ENCODE measurements around the gene FBXO2.

Gene FBXO2

DNA sequence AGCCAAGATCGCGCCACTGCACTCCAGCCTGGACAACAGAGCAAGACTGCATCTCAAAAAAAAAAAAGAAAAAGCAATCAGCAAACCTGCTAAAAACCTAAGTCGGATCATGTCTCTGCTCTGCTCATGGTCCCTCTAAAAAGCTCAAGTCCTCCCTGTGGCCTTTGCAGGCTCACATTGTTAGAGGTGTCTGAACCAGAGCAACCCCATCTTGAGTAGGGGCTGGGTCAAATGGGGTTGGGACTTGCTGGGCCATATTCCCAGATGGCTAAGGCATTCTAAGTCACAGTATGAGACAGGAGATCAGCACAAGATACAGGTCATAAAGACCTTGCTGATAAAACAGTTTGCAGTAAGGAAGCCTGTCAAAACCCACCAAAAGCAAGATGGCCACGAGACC, 34.3 kb upstream of the FBXO2 start:
- ATAC-seq (ENCODE audit: low read depth): no peak
- Histone ChIP-seq H3K9me3 (ENCODE audit: severe bottlenecking) (no peaks in the 10 kb centered on the region), H3K27me3 (ENCODE audit: insufficient read depth, poor library complexity, severe bottlenecking) (peaks cover 29% of the 10 kb centered on the region), H3K27ac (ENCODE audit: poor library complexity, severe bottlenecking) (no peak overlapping the region), H3K4me1 (ENCODE audit: insufficient read depth, poor library complexity, severe bottlenecking) (peaks cover 6% of the 10 kb centered on the region), H3K4me3 (ENCODE audit: severe bottlenecking) (no peak overlapping the region), H3K36me3 (ENCODE audit: low read depth) (no peaks in the 10 kb centered on the region)
- TF ChIP-seq, protein P1, sequence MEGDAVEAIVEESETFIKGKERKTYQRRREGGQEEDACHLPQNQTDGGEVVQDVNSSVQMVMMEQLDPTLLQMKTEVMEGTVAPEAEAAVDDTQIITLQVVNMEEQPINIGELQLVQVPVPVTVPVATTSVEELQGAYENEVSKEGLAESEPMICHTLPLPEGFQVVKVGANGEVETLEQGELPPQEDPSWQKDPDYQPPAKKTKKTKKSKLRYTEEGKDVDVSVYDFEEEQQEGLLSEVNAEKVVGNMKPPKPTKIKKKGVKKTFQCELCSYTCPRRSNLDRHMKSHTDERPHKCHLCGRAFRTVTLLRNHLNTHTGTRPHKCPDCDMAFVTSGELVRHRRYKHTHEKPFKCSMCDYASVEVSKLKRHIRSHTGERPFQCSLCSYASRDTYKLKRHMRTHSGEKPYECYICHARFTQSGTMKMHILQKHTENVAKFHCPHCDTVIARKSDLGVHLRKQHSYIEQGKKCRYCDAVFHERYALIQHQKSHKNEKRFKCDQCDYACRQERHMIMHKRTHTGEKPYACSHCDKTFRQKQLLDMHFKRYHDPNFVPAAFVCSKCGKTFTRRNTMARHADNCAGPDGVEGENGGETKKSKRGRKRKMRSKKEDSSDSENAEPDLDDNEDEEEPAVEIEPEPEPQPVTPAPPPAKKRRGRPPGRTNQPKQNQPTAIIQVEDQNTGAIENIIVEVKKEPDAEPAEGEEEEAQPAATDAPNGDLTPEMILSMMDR (IDR thresholded peaks at IDR 0.05; ENCODE audit: poor library complexity, severe bottlenecking): no peak
- no peak for DNase-seq (ENCODE audit: low spot score)

DNA sequence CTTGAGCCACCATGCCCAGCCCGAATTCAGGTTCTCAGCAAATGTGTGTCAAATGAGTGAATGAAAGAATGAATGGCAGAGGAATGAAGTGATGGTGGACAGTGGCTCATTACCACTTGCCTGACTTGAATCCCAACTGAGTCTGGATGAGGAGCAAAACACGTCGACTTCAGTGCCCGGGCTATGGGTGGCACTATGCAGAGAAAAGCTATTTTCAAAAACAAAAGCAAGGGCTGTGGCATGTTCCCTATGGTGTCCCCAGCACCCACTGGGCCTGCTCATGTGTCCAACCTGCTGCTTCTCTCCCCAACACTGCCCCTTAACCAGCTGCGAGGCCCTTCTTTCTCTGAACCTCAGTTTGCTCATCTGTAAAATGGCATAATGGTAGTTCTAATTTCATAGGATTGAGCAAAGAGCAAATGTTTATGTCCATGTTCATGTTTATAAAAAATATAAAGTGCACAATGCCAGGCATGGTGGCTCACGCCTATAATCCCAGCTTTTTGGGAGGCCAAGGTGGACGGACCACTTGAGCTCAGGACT, 31.1 kb upstream of the FBXO2 start:
- H3K4me1 ChIP-seq (ENCODE audit: insufficient read depth, poor library complexity, severe bottlenecking): no peaks in the 10 kb centered on the region
- TF ChIP-seq, protein P1 (IDR thresholded peaks at IDR 0.05; ENCODE audit: poor library complexity, severe bottlenecking): no peak

DNA sequence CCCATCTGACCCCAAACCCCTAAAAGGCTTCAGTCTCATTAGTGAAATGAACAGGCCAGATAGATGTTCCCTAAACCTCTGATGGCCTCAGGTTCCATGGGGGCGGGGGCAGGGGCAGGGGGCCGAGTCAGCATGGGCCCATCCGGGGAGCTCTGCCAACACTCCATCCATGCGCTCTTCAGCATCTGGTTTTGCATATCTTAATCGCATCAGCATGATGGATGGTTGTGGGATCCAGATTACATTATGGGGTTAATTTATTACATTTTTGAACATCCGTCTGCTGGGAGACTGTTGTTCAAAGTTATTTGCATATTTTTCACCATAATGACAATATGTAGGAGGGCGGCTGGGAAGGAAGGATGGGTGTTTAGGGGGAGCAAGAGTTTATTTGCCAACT, 29.8 kb upstream of the FBXO2 start:
- Histone ChIP-seq H3K27ac (ENCODE audit: poor library complexity, severe bottlenecking) (no peak overlapping the region), H3K4me1 (ENCODE audit: insufficient read depth, poor library complexity, severe bottlenecking) (no peaks in the 10 kb centered on the region), H3K36me3 (ENCODE audit: low read depth) (peaks cover 3% of the 10 kb centered on the region), H3K9me3 (ENCODE audit: severe bottlenecking) (no peaks in the 10 kb centered on the region), H3K27me3 (ENCODE audit: insufficient read depth, poor library complexity, severe bottlenecking) (no peaks in the 10 kb centered on the region), H3K4me3 (ENCODE audit: severe bottlenecking) (no peak overlapping the region)
- ATAC-seq (ENCODE audit: low read depth) (no peak), DNase-seq (ENCODE audit: low spot score) (no peak)
- TF ChIP-seq, protein P1 (IDR thresholded peaks at IDR 0.05; ENCODE audit: poor library complexity, severe bottlenecking): no peak

More for the DNA sequence above, 31.1 kb upstream of the FBXO2 start:
- Histone ChIP-seq H3K4me3 (ENCODE audit: severe bottlenecking) (no peak overlapping the region), H3K27ac (ENCODE audit: poor library complexity, severe bottlenecking) (no peak overlapping the region), H3K36me3 (ENCODE audit: low read depth) (no peaks in the 10 kb centered on the region), H3K9me3 (ENCODE audit: severe bottlenecking) (no peaks in the 10 kb centered on the region), H3K27me3 (ENCODE audit: insufficient read depth, poor library complexity, severe bottlenecking) (peaks cover 10% of the 10 kb centered on the region)
- DNase-seq (ENCODE audit: low spot score) (no peak), ATAC-seq (ENCODE audit: low read depth) (no peak)

DNA sequence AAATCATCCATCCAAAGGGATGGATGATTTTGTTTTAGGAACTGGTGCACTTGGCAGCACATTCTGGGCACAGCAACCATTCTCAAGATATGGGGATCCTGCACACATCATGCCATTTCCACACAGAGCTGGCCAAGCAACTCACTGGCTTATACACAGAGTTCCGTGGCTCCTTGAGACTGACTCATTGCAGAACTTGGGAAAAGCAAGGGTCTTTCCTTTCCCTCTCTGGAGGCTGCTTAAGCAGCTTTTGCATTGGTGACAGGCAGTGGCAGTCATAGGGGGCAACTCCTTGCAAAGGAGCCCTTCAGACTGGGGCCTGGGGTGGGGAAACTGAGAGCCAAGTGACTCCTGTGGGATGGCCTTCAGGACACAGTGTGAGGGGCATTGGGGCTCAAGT, 28.6 kb upstream of the FBXO2 start:
- Histone ChIP-seq H3K27me3 (ENCODE audit: insufficient read depth, poor library complexity, severe bottlenecking) (no peaks in the 10 kb centered on the region), H3K4me1 (ENCODE audit: insufficient read depth, poor library complexity, severe bottlenecking) (no peaks in the 10 kb centered on the region), H3K27ac (ENCODE audit: poor library complexity, severe bottlenecking) (no peak overlapping the region), H3K4me3 (ENCODE audit: severe bottlenecking) (no peak overlapping the region), H3K36me3 (ENCODE audit: low read depth) (peaks cover 14% of the 10 kb centered on the region), H3K9me3 (ENCODE audit: severe bottlenecking) (no peaks in the 10 kb centered on the region)
- no peak for ATAC-seq (ENCODE audit: low read depth)
- TF ChIP-seq, protein P1 (IDR thresholded peaks at IDR 0.05; ENCODE audit: poor library complexity, severe bottlenecking): no peak
- DNase-seq (ENCODE audit: low spot score): no peak

DNA sequence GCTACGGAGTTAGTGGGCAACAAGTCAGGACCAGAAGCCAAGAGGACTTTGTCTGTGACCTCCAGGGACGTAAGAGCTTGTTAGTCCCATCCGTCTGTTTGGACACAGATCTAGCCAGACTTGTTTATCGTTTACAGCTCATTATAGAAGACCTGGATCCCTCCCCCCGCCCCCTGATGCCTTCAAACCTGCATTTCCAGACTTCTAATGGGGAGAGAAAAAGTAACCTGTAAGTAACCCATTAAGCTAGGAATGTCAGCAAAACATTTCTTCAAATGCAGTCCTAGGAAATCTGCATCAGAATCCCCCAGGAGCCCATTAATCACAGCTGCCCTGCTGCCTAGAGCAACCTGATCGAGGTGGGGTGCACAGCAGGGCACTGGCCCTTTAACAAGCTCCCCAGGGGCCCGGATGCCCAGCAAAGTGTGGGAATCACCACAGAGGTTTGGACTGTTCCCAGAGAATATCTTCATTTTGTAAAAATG, 28.1 kb upstream of the FBXO2 start:
- TF ChIP-seq, protein P1 (IDR thresholded peaks at IDR 0.05; ENCODE audit: poor library complexity, severe bottlenecking): no peak
- H3K4me3 ChIP-seq (ENCODE audit: severe bottlenecking): no peak overlapping the region
- no peaks in the 10 kb centered on the region for H3K4me1 ChIP-seq (ENCODE audit: insufficient read depth, poor library complexity, severe bottlenecking)
- H3K27ac ChIP-seq (ENCODE audit: poor library complexity, severe bottlenecking): no peak overlapping the region
- H3K36me3 ChIP-seq (ENCODE audit: low read depth): peaks cover 14% of the 10 kb centered on the region
- no peak for DNase-seq (ENCODE audit: low spot score)
- no peak for ATAC-seq (ENCODE audit: low read depth)
- no peaks in the 10 kb centered on the region for H3K27me3 ChIP-seq (ENCODE audit: insufficient read depth, poor library complexity, severe bottlenecking)
- no peaks in the 10 kb centered on the region for H3K9me3 ChIP-seq (ENCODE audit: severe bottlenecking)

Measured in RWPE2 (cell line).